ENCODE data around the gene WDCP.
A peak's percentile ranks its signal among the peaks of the same experiment; 100 is the strongest.
"Not testable (repeated sequence)": the region's sequence is repeated elsewhere in the genome, so short reads cannot be mapped to it uniquely, and the experiment has no call there.

The WDCP gene

GRCh38 chr2:24021122-24021998, 25.8 kb downstream of the WDCP start:
- no peaks in the 10 kb centered on the region for H3K27me3 Mint-ChIP-seq
- CTCF ChIA-PET: interaction anchor here (1.2 kb wide), 2 partner anchors 63 to 197 kb away, joined by 3 to 4 read pairs; partner anchors contain the start of gene TP53I3
- no peak overlapping the region for H3K27ac Mint-ChIP-seq
- DNase-seq: peak; percentile 31
- H3K9me3 Mint-ChIP-seq: no peaks in the 10 kb centered on the region
- no peak overlapping the region for H3K4me3 Mint-ChIP-seq
- H3K4me1 Mint-ChIP-seq: no peaks in the 10 kb centered on the region
- H3K36me3 Mint-ChIP-seq: peaks cover 8% of the 10 kb centered on the region

GRCh38 chr2:24020244-24020643, 26.9 kb downstream of the WDCP start:
- CTCF ChIA-PET: no interaction called here
- H3K36me3 Mint-ChIP-seq: peaks cover 7% of the 10 kb centered on the region
- H3K27me3 Mint-ChIP-seq: no peaks in the 10 kb centered on the region
- H3K4me1 Mint-ChIP-seq: no peaks in the 10 kb centered on the region
- no peak for DNase-seq
- no peaks in the 10 kb centered on the region for H3K9me3 Mint-ChIP-seq
- no peak overlapping the region for H3K27ac Mint-ChIP-seq
- no peak overlapping the region for H3K4me3 Mint-ChIP-seq

- Mint-ChIP-seq H3K36me3 (peaks cover 7% of the 10 kb centered on the region), H3K27me3 (no peaks in the 10 kb centered on the region), H3K27ac (no peak overlapping the region), H3K4me1 (no peaks in the 10 kb centered on the region), H3K4me3 (no peak overlapping the region), H3K9me3 (no peaks in the 10 kb centered on the region)
- CTCF ChIA-PET: no interaction called here
- DNase-seq: no peak
Measured at GRCh38 chr2:24019729-24020128, 27.5 kb downstream of the WDCP start.

GRCh38 chr2:24018241-24018640, 28.9 kb downstream of the WDCP start:
- CTCF ChIA-PET: no interaction called here
- no peaks in the 10 kb centered on the region for H3K9me3 Mint-ChIP-seq
- H3K27me3 Mint-ChIP-seq: peaks cover 4% of the 10 kb centered on the region

GRCh38 chr2:24017711-24018110, 29.5 kb downstream of the WDCP start:
- CTCF ChIA-PET: no interaction called here
- no peak overlapping the region for H3K27ac Mint-ChIP-seq
- H3K36me3 Mint-ChIP-seq: peaks cover 3% of the 10 kb centered on the region
- H3K4me3 Mint-ChIP-seq: no peak overlapping the region
- no peak for DNase-seq
- H3K9me3 Mint-ChIP-seq: no peaks in the 10 kb centered on the region
- H3K4me1 Mint-ChIP-seq: no peaks in the 10 kb centered on the region
- peaks cover 10% of the 10 kb centered on the region for H3K27me3 Mint-ChIP-seq

More at GRCh38 chr2:24018241-24018640, 28.9 kb downstream of the WDCP start:
- Mint-ChIP-seq H3K27ac (no peak overlapping the region), H3K36me3 (peaks cover 3% of the 10 kb centered on the region), H3K4me1 (no peaks in the 10 kb centered on the region), H3K4me3 (no peak overlapping the region)
- no peak for DNase-seq

- Mint-ChIP-seq H3K36me3 (no peaks in the 10 kb centered on the region), H3K4me1 (no peaks in the 10 kb centered on the region), H3K27me3 (peaks cover 16% of the 10 kb centered on the region), H3K9me3 (no peaks in the 10 kb centered on the region), H3K27ac (no peak overlapping the region), H3K4me3 (no peak overlapping the region)
- DNase-seq: no peak
- CTCF ChIA-PET: no interaction called here
Measured at GRCh38 chr2:24016853-24017703, 30.1 kb downstream of the WDCP start.

GRCh38 chr2:24016376-24016761, 30.8 kb downstream of the WDCP start:
- CTCF ChIA-PET: no interaction called here
- no peak for DNase-seq
- Mint-ChIP-seq H3K4me3 (no peak overlapping the region), H3K27ac (no peak overlapping the region), H3K27me3 (peaks cover 23% of the 10 kb centered on the region), H3K4me1 (no peaks in the 10 kb centered on the region), H3K36me3 (no peaks in the 10 kb centered on the region), H3K9me3 (no peaks in the 10 kb centered on the region)

- CTCF ChIA-PET: interaction anchor here (0.7 kb wide), 1 partner anchor 289 kb away, joined by 3 read pairs; no protein-coding TSS in a partner anchor
- H3K27ac Mint-ChIP-seq: no peak overlapping the region
- H3K4me1 Mint-ChIP-seq: no peaks in the 10 kb centered on the region
- peaks cover 29% of the 10 kb centered on the region for H3K27me3 Mint-ChIP-seq
- H3K36me3 Mint-ChIP-seq: no peaks in the 10 kb centered on the region
- H3K9me3 Mint-ChIP-seq: no peaks in the 10 kb centered on the region
- no peak for DNase-seq
- no peak overlapping the region for H3K4me3 Mint-ChIP-seq
Measured at GRCh38 chr2:24015562-24016375, 31.4 kb downstream of the WDCP start.

- H3K36me3 Mint-ChIP-seq, H3K9me3 Mint-ChIP-seq, H3K4me3 Mint-ChIP-seq, DNase-seq, H3K27ac Mint-ChIP-seq, CTCF ChIA-PET, H3K4me1 Mint-ChIP-seq: not testable (repeated sequence)
- H3K27me3 Mint-ChIP-seq: peaks cover 38% of the 10 kb centered on the region
Measured at GRCh38 chr2:24014902-24015301, 32.3 kb downstream of the WDCP start.

GRCh38 chr2:24012521-24013188, 34.5 kb downstream of the WDCP start:
- H3K9me3 Mint-ChIP-seq: no peaks in the 10 kb centered on the region
- peaks cover 2% of the 10 kb centered on the region for H3K4me1 Mint-ChIP-seq
- H3K27me3 Mint-ChIP-seq: peaks cover 55% of the 10 kb centered on the region
- DNase-seq: no peak
- CTCF ChIA-PET: no interaction called here
- no peak overlapping the region for H3K27ac Mint-ChIP-seq
- H3K36me3 Mint-ChIP-seq: no peaks in the 10 kb centered on the region
- H3K4me3 Mint-ChIP-seq: no peak overlapping the region

GRCh38 chr2:24011250-24012104, 35.7 kb downstream of the WDCP start:
- Mint-ChIP-seq H3K9me3 (no peaks in the 10 kb centered on the region), H3K4me3 (no peak overlapping the region), H3K4me1 (peaks cover 2% of the 10 kb centered on the region), H3K27ac (no peak overlapping the region), H3K36me3 (no peaks in the 10 kb centered on the region), H3K27me3 (peaks cover 55% of the 10 kb centered on the region)
- DNase-seq: no peak
- CTCF ChIA-PET: no interaction called here

- no peaks in the 10 kb centered on the region for H3K9me3 Mint-ChIP-seq
- CTCF ChIA-PET: interaction anchor here (1.7 kb wide), 1 partner anchor 186 kb away, joined by 4 read pairs; no protein-coding TSS in a partner anchor
- H3K27ac Mint-ChIP-seq: no peak overlapping the region
- H3K36me3 Mint-ChIP-seq: no peaks in the 10 kb centered on the region
- DNase-seq: no peak
- H3K4me3 Mint-ChIP-seq: no peak overlapping the region
- H3K27me3 Mint-ChIP-seq: peaks cover 55% of the 10 kb centered on the region
- H3K4me1 Mint-ChIP-seq: peaks cover 2% of the 10 kb centered on the region
Measured at GRCh38 chr2:24010477-24011249, 36.5 kb downstream of the WDCP start.
